SW 1271 (cell line): ENCODE measurements around the gene ARHGAP22.

Experiments used
- DNase-seq, 2 experiments: peaks; one replicate each; lab custom pipeline; 2025; lab: John Stamatoyannopoulos, UW

The ARHGAP22 gene

DNA sequence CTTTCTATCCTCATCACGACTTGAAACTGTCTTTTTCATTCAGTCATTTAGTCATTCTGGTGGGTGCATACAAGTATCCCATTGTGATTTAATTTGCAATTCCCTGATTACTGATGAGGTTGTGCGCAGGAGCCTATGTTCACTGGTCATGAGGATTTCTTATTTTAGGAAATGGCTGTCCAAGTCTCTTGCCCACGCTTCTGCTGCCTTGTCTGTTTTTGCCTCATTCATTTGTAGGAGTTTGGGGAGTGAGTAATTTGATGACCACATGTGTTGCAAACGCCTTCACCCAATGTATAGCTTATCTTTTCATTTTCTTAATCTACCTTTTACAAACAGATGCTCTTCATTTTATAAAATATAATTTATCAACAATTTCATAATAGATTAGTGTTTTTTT is 127.3 kb downstream of the ARHGAP22 start:
- DNase-seq: no peak

GRCh38 chr10:48477141-48477540 is 127.7 kb downstream of the ARHGAP22 start:
- DNase-seq: no peak

DNA sequence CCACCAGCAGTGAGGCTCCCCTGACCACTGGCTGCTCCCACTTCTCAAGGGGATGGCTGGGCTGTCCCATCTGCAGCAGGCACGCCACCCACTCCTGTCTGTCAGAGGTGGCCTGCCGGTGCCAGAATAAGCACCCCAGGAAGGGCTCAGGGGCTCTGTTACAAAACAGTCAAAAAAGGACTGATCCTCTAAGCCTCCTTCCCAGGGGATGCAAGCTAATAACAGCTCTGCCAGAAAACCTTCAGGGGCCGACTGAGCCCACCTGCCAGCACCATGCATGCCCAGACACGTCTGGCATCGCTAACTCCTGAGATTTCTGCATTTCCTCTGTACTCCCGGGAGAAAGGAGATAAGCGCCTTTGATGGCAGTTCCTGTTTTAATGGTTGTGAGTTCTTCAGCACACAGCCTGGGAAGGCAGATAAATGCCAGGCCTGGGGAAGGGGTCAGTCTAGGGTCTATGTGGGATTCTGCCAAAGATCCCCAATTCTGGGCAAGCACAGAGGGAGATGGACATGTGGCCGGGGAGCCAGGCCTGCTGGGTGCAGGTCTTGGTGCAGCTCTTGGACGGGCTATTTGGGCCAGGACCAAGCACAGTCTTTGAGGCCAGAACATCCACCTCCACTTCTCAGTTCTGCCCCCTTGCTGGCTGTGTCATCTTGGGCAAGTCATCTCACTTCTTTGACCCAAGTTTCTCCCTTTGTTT is 128.4 kb downstream of the ARHGAP22 start:
- no peak for DNase-seq

DNA sequence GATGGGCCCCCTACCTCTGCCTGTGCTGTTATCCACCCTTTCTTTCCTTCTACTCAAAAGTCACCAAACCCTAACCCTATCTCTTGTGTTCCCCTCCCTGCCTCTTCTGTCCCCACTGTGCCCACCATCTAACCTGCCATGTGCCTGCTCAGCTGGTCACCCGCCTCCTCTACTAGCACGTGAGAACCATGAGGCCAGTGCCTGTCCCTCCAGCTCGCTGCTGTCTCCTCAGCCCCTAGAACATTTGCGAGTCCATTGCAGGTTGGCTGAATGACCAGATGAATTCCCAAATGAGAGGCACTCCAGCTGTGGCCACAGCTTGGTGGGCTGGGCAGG is 129.0 kb downstream of the ARHGAP22 start:
- DNase-seq: no peak

- no peak for DNase-seq
Observed at GRCh38 chr10:48474765-48475365, 130.0 kb downstream of the ARHGAP22 start.

GRCh38 chr10:48473704-48474103 is 131.2 kb downstream of the ARHGAP22 start:
- no peak for DNase-seq

- no peak for DNase-seq
Observed at GRCh38 chr10:48472501-48473069, 132.3 kb downstream of the ARHGAP22 start.

- no peak for DNase-seq
Observed at GRCh38 chr10:48470893-48471805, 133.7 kb downstream of the ARHGAP22 start.

DNA sequence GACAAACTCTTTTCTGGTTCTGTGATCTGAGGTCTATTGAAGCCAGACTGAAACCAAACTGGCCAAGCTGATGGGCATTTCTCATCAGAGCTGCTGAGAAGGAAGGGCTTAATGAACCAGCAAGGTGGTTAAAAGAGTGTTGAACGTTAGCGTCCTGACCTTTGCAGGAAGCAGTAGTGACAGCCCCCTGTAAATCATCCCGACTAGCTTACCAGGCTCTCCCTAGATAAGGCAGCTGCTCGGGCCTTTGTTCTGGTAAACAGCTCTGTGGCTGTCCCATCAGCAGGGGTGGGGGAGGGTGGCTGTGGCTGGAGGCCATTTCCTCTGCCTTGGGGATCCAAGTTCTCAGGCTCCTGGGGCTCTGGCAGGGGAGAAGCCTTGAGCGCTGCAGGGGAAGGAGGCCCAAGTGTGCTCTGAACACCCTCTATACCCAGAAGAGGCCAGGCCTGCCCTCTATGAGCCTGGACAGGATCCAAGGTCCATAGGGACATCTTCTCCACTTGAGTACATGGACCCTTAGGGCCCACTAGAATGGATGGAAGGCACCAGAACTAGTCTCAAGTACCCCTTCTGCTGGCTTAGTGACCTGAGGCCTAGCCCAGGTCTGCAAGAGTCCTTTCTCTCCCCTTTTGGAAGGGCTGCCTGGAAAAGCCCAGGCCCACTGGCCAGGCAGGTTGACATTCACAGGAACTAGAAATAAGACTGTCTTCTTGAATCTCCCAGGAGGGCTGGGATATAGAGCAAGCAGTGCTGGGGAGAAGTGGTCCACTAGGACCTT is 134.6 kb downstream of the ARHGAP22 start:
- DNase-seq: no peak

DNA sequence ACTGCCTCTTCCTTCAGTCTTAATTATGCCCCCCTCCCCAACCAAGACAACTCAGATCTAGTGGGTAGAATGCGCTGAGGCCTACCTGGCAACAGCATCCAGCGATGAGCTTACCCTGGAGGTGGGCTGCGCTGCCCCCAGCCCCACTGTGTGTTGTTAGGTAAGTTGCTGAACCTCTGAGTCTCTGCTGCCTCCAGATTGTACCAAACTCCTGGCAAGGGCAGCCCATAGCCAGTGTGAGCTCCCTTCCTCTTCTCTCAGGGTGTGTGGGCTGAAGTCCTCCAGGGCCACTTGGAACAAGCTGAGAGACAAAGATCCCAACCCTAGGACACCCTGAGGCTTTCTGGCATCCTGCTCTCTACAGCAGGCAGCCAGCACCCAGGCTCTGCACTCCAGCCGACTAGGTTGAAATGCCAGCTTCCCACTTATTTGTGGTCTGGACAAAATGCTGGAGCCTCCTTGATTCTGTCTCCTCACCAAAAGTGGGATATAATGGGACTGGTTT is 135.3 kb downstream of the ARHGAP22 start:
- no peak for DNase-seq

GRCh38 chr10:48468866-48469511 is 135.9 kb downstream of the ARHGAP22 start:
- DNase-seq: no peak

DNA sequence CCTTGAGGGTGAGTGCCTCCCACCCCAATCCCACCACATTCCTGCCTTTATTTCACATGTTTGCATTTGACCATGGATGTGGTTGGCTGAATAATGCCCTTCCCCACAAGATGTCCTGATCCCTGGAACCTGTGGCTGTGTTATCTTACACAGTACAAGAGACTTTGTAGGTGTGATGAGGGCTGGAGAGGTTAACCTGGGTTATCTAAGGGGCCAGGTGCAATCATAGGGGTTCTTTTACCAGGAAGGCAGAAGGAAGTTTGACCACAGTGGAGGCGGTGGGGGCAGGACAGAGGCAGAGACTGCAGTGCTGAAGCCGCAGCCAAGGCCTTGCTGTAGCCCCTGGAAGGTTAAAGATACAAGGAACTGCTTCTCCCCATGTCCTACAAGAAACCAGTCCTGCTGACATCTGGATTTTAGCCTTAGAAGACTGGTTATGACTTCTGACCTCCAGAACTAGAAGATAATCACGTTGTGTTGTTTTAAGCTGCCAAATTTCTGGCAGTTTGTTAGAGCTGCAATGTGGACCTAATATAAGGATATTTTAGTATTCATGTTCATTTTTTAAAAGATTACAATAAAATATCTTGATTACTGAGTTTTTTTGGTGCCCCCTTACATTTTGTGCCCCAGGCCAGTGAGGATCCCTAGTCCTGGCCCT is 136.6 kb downstream of the ARHGAP22 start:
- no peak for DNase-seq

DNA sequence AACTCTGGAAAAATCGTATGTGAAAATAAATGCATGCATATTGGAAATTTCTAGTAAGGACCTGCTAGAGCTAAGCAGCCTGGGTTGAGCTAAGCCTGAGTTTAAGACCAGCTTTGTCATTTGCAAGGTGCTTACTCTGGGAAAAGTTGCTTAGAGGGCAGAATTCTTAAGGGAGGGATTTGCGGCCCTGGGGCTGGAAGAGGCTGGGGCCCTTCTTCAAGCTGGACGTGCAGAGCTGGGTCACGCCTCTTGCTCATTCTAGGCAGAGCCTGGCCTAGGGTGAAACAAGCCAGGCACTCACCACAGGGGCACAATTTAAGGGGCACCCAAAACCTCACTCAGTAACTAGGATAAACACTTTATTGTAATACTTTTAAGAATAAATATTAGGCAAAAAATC is 137.2 kb downstream of the ARHGAP22 start:
- no peak for DNase-seq

DNA sequence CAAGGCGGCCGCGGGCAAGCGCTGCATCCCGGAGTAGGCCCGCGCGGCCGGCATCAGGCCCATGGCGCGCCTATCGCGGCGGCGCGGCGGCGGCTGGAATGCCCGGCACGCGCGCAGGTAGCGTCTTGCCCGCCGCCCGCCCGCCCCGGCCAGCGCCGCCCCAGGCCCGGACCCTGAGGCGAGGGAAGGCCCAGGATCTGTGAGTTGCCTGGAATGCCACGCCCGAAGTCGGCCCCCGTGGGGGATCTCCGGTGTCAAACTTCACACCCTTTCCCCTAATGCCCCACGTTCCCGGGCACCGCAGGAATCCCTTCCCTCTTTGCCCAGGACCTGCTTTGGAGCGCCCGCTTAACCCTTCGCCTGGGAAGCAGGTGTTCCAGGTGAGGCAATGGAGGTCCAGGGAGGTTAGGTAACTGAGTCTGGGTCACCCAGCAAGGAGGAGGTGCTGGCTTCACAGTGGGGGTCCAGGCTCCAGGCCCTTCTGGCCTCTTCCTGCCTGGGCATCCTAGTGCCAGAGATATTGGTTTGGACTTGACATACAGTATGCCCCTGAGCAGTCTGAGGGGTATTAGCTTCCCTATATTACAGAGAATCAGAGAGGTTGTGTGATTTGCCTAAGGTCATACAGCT is 138.1 kb downstream of the ARHGAP22 start:
- no peak for DNase-seq

- no peak for DNase-seq
Observed at GRCh38 chr10:48465860-48466521, 138.9 kb downstream of the ARHGAP22 start.

GRCh38 chr10:48464871-48465736 is 139.8 kb downstream of the ARHGAP22 start:
- no peak for DNase-seq

DNA sequence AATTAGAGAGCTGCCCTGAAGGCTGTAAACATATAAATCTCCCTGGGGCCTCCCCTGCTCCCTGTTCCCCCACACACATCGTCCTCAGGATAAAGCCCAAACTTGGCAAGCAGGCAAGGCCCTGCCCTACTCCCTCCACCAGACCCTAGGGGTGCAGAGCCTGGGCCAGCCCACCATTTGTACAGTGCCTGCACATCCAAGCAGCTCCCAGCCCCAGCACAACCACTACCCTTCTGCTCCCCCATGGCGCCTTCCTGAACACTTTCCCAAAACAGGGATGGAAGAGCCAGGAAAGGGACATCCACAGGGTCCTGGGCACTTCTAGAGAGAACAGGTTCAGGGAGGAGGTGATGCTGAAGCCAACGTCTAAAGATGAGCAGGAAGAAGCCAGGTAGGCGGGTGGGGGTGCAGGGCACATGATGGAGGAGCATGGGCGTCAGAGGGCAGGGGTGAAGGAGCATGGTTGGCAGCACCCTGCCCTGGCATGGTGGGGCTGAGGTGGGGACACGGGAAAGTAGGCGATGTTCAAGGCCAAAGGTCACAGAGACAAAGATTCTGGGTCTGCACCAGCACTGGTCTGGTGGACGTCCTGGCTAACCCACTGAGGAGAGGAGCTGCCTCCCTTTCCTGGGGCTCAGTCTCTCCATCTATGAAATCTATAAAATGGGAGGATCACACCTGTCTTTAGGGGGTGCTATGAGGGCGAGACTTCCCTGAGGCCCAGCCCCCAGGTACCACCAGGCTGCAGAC is 140.6 kb downstream of the ARHGAP22 start:
- no peak for DNase-seq
